Liver (tissue), 9 donors: Measurements from ENCODE around the gene C1S. TPM values are rescaled to one million over a fixed set of nuclear protein-coding genes. Genes with fewer than 3 reads are reported as not detected.
A peak's percentile ranks its signal among the peaks of the same experiment; 100 is the strongest.

ENCODE experiments used
- DNase-seq: peaks from one replicate; pipeline ENCODE4 v3.0.0-alpha.2; 2017; ENCODE audit warnings: low spot score
- H3K27ac ChIP-seq, 2 donors: one replicate each; pipeline ENCODE4 v1.7.0; 2013; ENCODE audit warnings: inconsistent platforms in 2 of 2, low read length in 2 of 2, control low read depth in 1 of 2, low read depth in 1 of 2, mild to moderate bottlenecking in 1 of 2
- H3K27me3 ChIP-seq, 4 donors: one replicate each; pipeline versions ENCODE4 v1.6.1 to v1.7.0; 2013; ENCODE audit warnings: low read length in 3 of 4, inconsistent platforms in 1 of 4, mild to moderate bottlenecking in 1 of 4, moderate library complexity in 1 of 4; ENCODE audit not compliant: control insufficient read depth in 4 of 4, insufficient read depth in 4 of 4
- H3K36me3 ChIP-seq, 4 donors: one replicate each; pipeline versions ENCODE4 v1.6.1 to v1.7.0; 2013; ENCODE audit warnings: low read length in 3 of 4, mild to moderate bottlenecking in 3 of 4, low read depth in 1 of 4, moderate library complexity in 1 of 4; ENCODE audit not compliant: control insufficient read depth in 4 of 4, insufficient read depth in 3 of 4
- H3K4me1 ChIP-seq, 4 donors: one replicate each; pipeline versions ENCODE4 v1.6.1 to v1.7.0; 2013; ENCODE audit warnings: low read length in 3 of 4, mild to moderate bottlenecking in 3 of 4, moderate library complexity in 1 of 4; ENCODE audit not compliant: control insufficient read depth in 4 of 4, insufficient read depth in 4 of 4
- H3K4me3 ChIP-seq, 3 donors: one replicate each; pipeline versions ENCODE4 v1.6.1 to v1.7.0; 2013; ENCODE audit warnings: low read length in 3 of 3, control low read depth in 1 of 3, low read depth in 1 of 3, mild to moderate bottlenecking in 1 of 3
- H3K9ac ChIP-seq, 2 donors: one replicate each; pipeline ENCODE4 v1.7.0; 2013; ENCODE audit warnings: low read length in 2 of 2, mild to moderate bottlenecking in 2 of 2, moderate library complexity in 2 of 2, control low read depth in 1 of 2, low read depth in 1 of 2
- H3K9me3 ChIP-seq, 4 donors: one replicate each; pipeline versions ENCODE4 v1.6.1 to v1.7.0; 2013; ENCODE audit warnings: low read length in 3 of 4; ENCODE audit not compliant: control insufficient read depth in 4 of 4
- ATF3 ChIP-seq: IDR thresholded peaks from 2 replicates; pipeline ENCODE4 v1.6.1; 2016; ENCODE audit warnings: antibody characterized with exemption
- EGR1 ChIP-seq, 2 donors: IDR thresholded peaks; 2 replicates each; pipeline ENCODE4 v1.6.1; 2016 to 2018; ENCODE audit warnings: antibody characterized with exemption in 2 of 2, low read depth in 2 of 2
- FOXA1 ChIP-seq: IDR thresholded peaks from 2 replicates; pipeline ENCODE4 v1.6.1; 2016; ENCODE audit warnings: antibody characterized with exemption
- GABPA ChIP-seq, 2 donors: IDR thresholded peaks in 1 of 2; conservative IDR thresholded peaks in 1 of 2; 2 replicates each; pipeline ENCODE4 v1.6.1; 2016; ENCODE audit warnings: antibody characterized with exemption in 2 of 2, mild to moderate bottlenecking in 1 of 2, moderate library complexity in 1 of 2
- HNF4A ChIP-seq, 2 donors: conservative IDR thresholded peaks; 2 replicates each; pipeline ENCODE4 v1.6.1; 2016; ENCODE audit warnings: antibody characterized with exemption in 2 of 2, mild to moderate bottlenecking in 2 of 2
- JUND ChIP-seq, 2 donors: IDR thresholded peaks; 2 replicates each; pipeline ENCODE4 v1.6.1; 2016; ENCODE audit warnings: antibody characterized with exemption in 2 of 2
- RAD21 ChIP-seq, 2 donors: IDR thresholded peaks; 2 replicates each; pipeline ENCODE4 v1.6.1; 2016; ENCODE audit warnings: antibody characterized with exemption in 2 of 2, mild to moderate bottlenecking in 2 of 2
- RXRA ChIP-seq, 2 donors: IDR thresholded peaks; 2 replicates each; pipeline ENCODE4 v1.6.1; 2017 to 2018; ENCODE audit warnings: antibody characterized with exemption in 2 of 2, mild to moderate bottlenecking in 1 of 2
- SP1 ChIP-seq: IDR thresholded peaks from 2 replicates; pipeline ENCODE4 v1.6.1; 2018; ENCODE audit warnings: antibody characterized with exemption, mild to moderate bottlenecking
- TAF1 ChIP-seq: conservative IDR thresholded peaks from 2 replicates; pipeline ENCODE4 v1.6.1; 2016; ENCODE audit warnings: antibody characterized with exemption, mild to moderate bottlenecking
- YY1 ChIP-seq: IDR thresholded peaks from 2 replicates; pipeline ENCODE4 v1.6.1; 2016; ENCODE audit warnings: antibody characterized with exemption, mild to moderate bottlenecking
- WGBS: extraction: QIAGEN DNeasy Blood & Tissue Kit; methylation state at CpG from one replicate; pipeline ENCODE4 v1.1.7; 2013; 5-methylcytosine and 5-hydroxymethylcytosine counted together
- polyA plus RNA-seq, 2 donors: library from polyadenylated mRNA; stranded (reverse) in 1 of 2; unstranded in 1 of 2; fragments of 200-250 nt in 1 of 2; fragments of >200 nt in 1 of 2; fragmentation: Nextera tagmentation in 1 of 2; extraction: Ambion mirVana in 1 of 2; gene quantifications; one replicate each; pipeline versions ENCODE4 v1.2.1 to v1.2.3, GENCODE V29; 2013 to 2015
- total RNA-seq, 2 donors: library from RNA; depleted of rRNA; stranded (reverse); fragments of >200 nt; gene quantifications; one replicate each; pipeline ENCODE4 v1.2.3, GENCODE V29; 2014
- TF ChIP-seq, protein P1 (sequence below): fragments of 150-350 bp; IDR thresholded peaks from 2 replicates; pipeline ENCODE4 v1.5.1; 2017; ENCODE audit warnings: improper control_type of control experiment, low read depth, low read length; ENCODE audit not compliant: missing input control
- TF ChIP-seq, protein P2 (sequence below): IDR thresholded peaks from 2 replicates; pipeline ENCODE4 v1.6.1; 2016; ENCODE audit warnings: antibody characterized with exemption
- TF ChIP-seq, protein P3 (sequence below): IDR thresholded peaks from 2 replicates; pipeline ENCODE4 v1.6.1; 2016; ENCODE audit warnings: antibody characterized with exemption, mild to moderate bottlenecking
- TF ChIP-seq, protein P4 (sequence below): IDR thresholded peaks from 2 replicates; pipeline ENCODE4 v1.6.1; 2016; ENCODE audit warnings: antibody characterized with exemption
- donor health status: healthy.
- donor health status: healthy.
- donor health status: healthy.
- donor health status: healthy.
- donor health status: healthy.

The C1S gene
- total and polyA plus RNA-seq, 4 donors: 267 to 2,029 (median 1,568) TPM

DNA sequence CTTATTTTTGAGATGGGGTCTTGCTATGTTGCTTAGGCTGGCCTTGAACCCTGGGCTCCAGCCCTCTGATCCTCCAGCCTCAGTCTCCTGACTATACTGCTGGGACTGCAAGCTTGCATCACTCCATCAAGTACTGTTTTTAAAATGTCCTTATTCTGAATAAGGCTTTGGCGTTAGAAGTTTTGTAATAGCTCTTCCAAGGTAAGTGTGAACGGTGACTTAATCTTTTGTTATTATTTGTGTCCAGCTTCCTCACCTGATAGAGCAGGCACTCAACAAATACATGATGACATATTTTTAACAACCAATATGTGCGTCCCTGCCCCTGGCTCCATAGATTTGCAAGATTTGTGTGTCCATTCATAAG is 47.1 kb downstream of the C1S start:
- H3K27ac ChIP-seq: peak overlapping the region; percentile 84 to 94
- 17% methylated on average over 3 of the region's 3 CpGs for WGBS
- H3K9ac ChIP-seq: peak overlapping the region; percentile 76 to 84
- H3K4me1 ChIP-seq: peaks cover 8 to 55% (median 39%) of the 10 kb centered on the region in 4 donors
- H3K4me3 ChIP-seq: peak overlapping the region; percentile 75 to 90 (median 85)
- H3K9me3 ChIP-seq: no peaks in the 10 kb centered on the region
- TF ChIP-seq RAD21 (IDR thresholded peaks at IDR 0.05): no peak
- peak; percentile 25 for TF ChIP-seq ATF3
- H3K36me3 ChIP-seq: peaks cover 2 to 9% (median 7%) of the 10 kb centered on the region in 4 donors
- H3K27me3 ChIP-seq: no peaks in the 10 kb centered on the region
- DNase-seq: no peak

GRCh38 chr12:7108003-7108795 is 47.7 kb downstream of the C1S start:
- Histone ChIP-seq H3K4me1 (peaks cover 8 to 59% (median 41%) of the 10 kb centered on the region in 4 donors), H3K36me3 (peaks cover 2 to 9% (median 7%) of the 10 kb centered on the region in 4 donors), H3K9ac (peak overlapping the region; percentile 76 to 84), H3K27ac (peak overlapping the region; percentile 84 to 94), H3K4me3 (peak overlapping the region; percentile 75 to 90 (median 85)), H3K9me3 (no peaks in the 10 kb centered on the region), H3K27me3 (no peaks in the 10 kb centered on the region)
- TF ChIP-seq YY1: peak; percentile 76
- TF ChIP-seq JUND (IDR thresholded peaks at IDR 0.05): no peak
- no peak for TF ChIP-seq ATF3
- TF ChIP-seq, protein P1, sequence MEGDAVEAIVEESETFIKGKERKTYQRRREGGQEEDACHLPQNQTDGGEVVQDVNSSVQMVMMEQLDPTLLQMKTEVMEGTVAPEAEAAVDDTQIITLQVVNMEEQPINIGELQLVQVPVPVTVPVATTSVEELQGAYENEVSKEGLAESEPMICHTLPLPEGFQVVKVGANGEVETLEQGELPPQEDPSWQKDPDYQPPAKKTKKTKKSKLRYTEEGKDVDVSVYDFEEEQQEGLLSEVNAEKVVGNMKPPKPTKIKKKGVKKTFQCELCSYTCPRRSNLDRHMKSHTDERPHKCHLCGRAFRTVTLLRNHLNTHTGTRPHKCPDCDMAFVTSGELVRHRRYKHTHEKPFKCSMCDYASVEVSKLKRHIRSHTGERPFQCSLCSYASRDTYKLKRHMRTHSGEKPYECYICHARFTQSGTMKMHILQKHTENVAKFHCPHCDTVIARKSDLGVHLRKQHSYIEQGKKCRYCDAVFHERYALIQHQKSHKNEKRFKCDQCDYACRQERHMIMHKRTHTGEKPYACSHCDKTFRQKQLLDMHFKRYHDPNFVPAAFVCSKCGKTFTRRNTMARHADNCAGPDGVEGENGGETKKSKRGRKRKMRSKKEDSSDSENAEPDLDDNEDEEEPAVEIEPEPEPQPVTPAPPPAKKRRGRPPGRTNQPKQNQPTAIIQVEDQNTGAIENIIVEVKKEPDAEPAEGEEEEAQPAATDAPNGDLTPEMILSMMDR: no peak
- TF ChIP-seq TAF1: peak; percentile 31
- TF ChIP-seq, protein P2, sequence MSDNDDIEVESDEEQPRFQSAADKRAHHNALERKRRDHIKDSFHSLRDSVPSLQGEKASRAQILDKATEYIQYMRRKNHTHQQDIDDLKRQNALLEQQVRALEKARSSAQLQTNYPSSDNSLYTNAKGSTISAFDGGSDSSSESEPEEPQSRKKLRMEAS: no peak
- no peak for TF ChIP-seq HNF4A (conservative IDR thresholded peaks at IDR 0.05)
- TF ChIP-seq, protein P3, sequence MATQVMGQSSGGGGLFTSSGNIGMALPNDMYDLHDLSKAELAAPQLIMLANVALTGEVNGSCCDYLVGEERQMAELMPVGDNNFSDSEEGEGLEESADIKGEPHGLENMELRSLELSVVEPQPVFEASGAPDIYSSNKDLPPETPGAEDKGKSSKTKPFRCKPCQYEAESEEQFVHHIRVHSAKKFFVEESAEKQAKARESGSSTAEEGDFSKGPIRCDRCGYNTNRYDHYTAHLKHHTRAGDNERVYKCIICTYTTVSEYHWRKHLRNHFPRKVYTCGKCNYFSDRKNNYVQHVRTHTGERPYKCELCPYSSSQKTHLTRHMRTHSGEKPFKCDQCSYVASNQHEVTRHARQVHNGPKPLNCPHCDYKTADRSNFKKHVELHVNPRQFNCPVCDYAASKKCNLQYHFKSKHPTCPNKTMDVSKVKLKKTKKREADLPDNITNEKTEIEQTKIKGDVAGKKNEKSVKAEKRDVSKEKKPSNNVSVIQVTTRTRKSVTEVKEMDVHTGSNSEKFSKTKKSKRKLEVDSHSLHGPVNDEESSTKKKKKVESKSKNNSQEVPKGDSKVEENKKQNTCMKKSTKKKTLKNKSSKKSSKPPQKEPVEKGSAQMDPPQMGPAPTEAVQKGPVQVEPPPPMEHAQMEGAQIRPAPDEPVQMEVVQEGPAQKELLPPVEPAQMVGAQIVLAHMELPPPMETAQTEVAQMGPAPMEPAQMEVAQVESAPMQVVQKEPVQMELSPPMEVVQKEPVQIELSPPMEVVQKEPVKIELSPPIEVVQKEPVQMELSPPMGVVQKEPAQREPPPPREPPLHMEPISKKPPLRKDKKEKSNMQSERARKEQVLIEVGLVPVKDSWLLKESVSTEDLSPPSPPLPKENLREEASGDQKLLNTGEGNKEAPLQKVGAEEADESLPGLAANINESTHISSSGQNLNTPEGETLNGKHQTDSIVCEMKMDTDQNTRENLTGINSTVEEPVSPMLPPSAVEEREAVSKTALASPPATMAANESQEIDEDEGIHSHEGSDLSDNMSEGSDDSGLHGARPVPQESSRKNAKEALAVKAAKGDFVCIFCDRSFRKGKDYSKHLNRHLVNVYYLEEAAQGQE: no peak
- no peak for TF ChIP-seq EGR1 (IDR thresholded peaks at IDR 0.05; ENCODE audit: low read depth in 2 of 2)
- TF ChIP-seq RXRA (IDR thresholded peaks at IDR 0.05): peak in 1 of 2 donors; percentile 48
- TF ChIP-seq RAD21 (IDR thresholded peaks at IDR 0.05): no peak
- TF ChIP-seq FOXA1: no peak
- TF ChIP-seq, protein P4, sequence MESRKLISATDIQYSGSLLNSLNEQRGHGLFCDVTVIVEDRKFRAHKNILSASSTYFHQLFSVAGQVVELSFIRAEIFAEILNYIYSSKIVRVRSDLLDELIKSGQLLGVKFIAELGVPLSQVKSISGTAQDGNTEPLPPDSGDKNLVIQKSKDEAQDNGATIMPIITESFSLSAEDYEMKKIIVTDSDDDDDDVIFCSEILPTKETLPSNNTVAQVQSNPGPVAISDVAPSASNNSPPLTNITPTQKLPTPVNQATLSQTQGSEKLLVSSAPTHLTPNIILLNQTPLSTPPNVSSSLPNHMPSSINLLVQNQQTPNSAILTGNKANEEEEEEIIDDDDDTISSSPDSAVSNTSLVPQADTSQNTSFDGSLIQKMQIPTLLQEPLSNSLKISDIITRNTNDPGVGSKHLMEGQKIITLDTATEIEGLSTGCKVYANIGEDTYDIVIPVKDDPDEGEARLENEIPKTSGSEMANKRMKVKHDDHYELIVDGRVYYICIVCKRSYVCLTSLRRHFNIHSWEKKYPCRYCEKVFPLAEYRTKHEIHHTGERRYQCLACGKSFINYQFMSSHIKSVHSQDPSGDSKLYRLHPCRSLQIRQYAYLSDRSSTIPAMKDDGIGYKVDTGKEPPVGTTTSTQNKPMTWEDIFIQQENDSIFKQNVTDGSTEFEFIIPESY: peak; percentile 39
- peak; percentile 44 for TF ChIP-seq SP1
- peak in 1 of 2 donors; percentile 26 for TF ChIP-seq GABPA (IDR thresholded peaks at IDR 0.05 in 1 of 2, conservative IDR thresholded peaks at IDR 0.05 in 1 of 2)
- peak; percentile 72 for DNase-seq
- 2% methylated on average over 30 of the region's 30 CpGs for WGBS
